ENCODE results near the gene DTWD1.
"Not testable (repeated sequence)": the region's sequence is repeated elsewhere in the genome, so short reads cannot be mapped to it uniquely, and the experiment has no call there.

DTWD1 gene

GRCh38 chr15:49620658-49621368 is at the start of gene DTWD1, which contains the start of gene FAM227B:
TSS of gene DTWD1 (plus strand) at chr15:49621048. CDS start at chr15:49625168, 4,120 bp downstream.
TSS of gene FAM227B (minus strand) at chr15:49620818. CDS start at chr15:49615171, 5,647 bp downstream.
- DNase-seq = peak; percentile 95

- no peak for DNase-seq
Observed at GRCh38 chr15:49573421-49573820, 47.4 kb upstream of the DTWD1 start.

GRCh38 chr15:49589030-49589429 is 31.8 kb upstream of the DTWD1 start:
- no peak for DNase-seq

GRCh38 chr15:49592829-49593316 is 28.0 kb upstream of the DTWD1 start:
- not testable (repeated sequence) for DNase-seq

GRCh38 chr15:49604625-49605409 is 16.0 kb upstream of the DTWD1 start:
- no peak for DNase-seq

GRCh38 chr15:49605588-49605987 is 15.3 kb upstream of the DTWD1 start:
- no peak for DNase-seq

- no peak for DNase-seq
Observed at GRCh38 chr15:49606594-49606993, 14.3 kb upstream of the DTWD1 start.

- DNase-seq = no peak
Observed at GRCh38 chr15:49610157-49610918, 10.5 kb upstream of the DTWD1 start.

- DNase-seq = not testable (repeated sequence)
Observed at GRCh38 chr15:49612240-49612639, 8.6 kb upstream of the DTWD1 start.

GRCh38 chr15:49619226-49619625 is 1.6 kb upstream of the DTWD1 start:
- DNase-seq = no peak

GRCh38 chr15:49620199-49620598 is 649 bp upstream of the DTWD1 start:
- DNase-seq = peak; percentile 7

- DNase-seq = no peak
Observed at GRCh38 chr15:49621401-49621811, 558 bp downstream of the DTWD1 start.

- no peak for DNase-seq
Observed at GRCh38 chr15:49621887-49622286, 1.0 kb downstream of the DTWD1 start.

- no peak for DNase-seq
Observed at GRCh38 chr15:49622561-49622960, 1.7 kb downstream of the DTWD1 start.

GRCh38 chr15:49624056-49624455 is 3.2 kb downstream of the DTWD1 start:
- DNase-seq = no peak

GRCh38 chr15:49625460-49626036 is 4.7 kb downstream of the DTWD1 start:
- DNase-seq = no peak

- DNase-seq = no peak
Observed at GRCh38 chr15:49627407-49627877, 6.6 kb downstream of the DTWD1 start.

- no peak for DNase-seq
Observed at GRCh38 chr15:49628379-49628778, 7.5 kb downstream of the DTWD1 start.

GRCh38 chr15:49637857-49638256 is 17.0 kb downstream of the DTWD1 start:
- DNase-seq = no peak

- no peak for DNase-seq
Observed at GRCh38 chr15:49644364-49644794, 23.5 kb downstream of the DTWD1 start.

GRCh38 chr15:49645277-49645676 is 24.4 kb downstream of the DTWD1 start:
- no peak for DNase-seq

- DNase-seq = no peak
Observed at GRCh38 chr15:49645941-49646340, 25.1 kb downstream of the DTWD1 start.

GRCh38 chr15:49646891-49647290 is 26.0 kb downstream of the DTWD1 start:
- no peak for DNase-seq

Data from CD4-positive, alpha-beta T cell treated with Interleukin-6 for 4 hours (primary cell).